ENCODE results near the gene C16orf74.

GRCh38 chr16:85735225-85735635 lies 15.7 kb downstream of the C16orf74 start:
- TF ChIP-seq POLR2A (IDR thresholded peaks at IDR 0.05) = no peak
- TF ChIP-seq, protein P1, sequence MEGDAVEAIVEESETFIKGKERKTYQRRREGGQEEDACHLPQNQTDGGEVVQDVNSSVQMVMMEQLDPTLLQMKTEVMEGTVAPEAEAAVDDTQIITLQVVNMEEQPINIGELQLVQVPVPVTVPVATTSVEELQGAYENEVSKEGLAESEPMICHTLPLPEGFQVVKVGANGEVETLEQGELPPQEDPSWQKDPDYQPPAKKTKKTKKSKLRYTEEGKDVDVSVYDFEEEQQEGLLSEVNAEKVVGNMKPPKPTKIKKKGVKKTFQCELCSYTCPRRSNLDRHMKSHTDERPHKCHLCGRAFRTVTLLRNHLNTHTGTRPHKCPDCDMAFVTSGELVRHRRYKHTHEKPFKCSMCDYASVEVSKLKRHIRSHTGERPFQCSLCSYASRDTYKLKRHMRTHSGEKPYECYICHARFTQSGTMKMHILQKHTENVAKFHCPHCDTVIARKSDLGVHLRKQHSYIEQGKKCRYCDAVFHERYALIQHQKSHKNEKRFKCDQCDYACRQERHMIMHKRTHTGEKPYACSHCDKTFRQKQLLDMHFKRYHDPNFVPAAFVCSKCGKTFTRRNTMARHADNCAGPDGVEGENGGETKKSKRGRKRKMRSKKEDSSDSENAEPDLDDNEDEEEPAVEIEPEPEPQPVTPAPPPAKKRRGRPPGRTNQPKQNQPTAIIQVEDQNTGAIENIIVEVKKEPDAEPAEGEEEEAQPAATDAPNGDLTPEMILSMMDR (IDR thresholded peaks at IDR 0.05) = no peak
- no peak for TF ChIP-seq POLR2AphosphoS5 (IDR thresholded peaks at IDR 0.05)
- TF ChIP-seq EP300 (IDR thresholded peaks at IDR 0.05; ENCODE audit: low read depth) = no peak

Measured in transverse colon (tissue), 4 donors.